Bronchial epithelial cell (primary cell): Measurements from ENCODE around the gene CST9L. TPM values are rescaled to one million over a fixed set of nuclear protein-coding genes. Genes with fewer than 3 reads are reported as not detected.

ENCODE experiments used
- DNase-seq: peaks from one replicate; pipeline ENCODE4 v3.0.0-alpha.2; 2010; ENCODE audit warnings: low read depth
- FAIRE-seq: peaks from 2 replicates; lab custom pipeline; 2011; peaks lifted over from hg19 to GRCh38; lab: Jason Lieb, UNC
- H3K27me3 ChIP-seq: 2 replicates; pipeline ENCODE4 v1.5.1; 2011; ENCODE audit warnings: low read length; ENCODE audit not compliant: control insufficient read depth, insufficient read depth
- H3K36me3 ChIP-seq: 2 replicates; pipeline ENCODE4 v1.5.1; 2011; ENCODE audit warnings: low read length; ENCODE audit not compliant: control insufficient read depth, insufficient read depth
- H3K4me3 ChIP-seq: 2 replicates; pipeline ENCODE4 v1.5.1; 2011; ENCODE audit warnings: mild to moderate bottlenecking, low read depth, low read length, control low read depth
- total RNA-seq: library from RNA; depleted of rRNA; stranded (reverse); fragments of >200 nt; gene quantifications from 2 replicates; pipeline ENCODE4 v1.2.1, GENCODE V29; 2014
- TF ChIP-seq, protein P1 (sequence below): IDR thresholded peaks from 2 replicates; pipeline ENCODE4 v1.5.1; 2011; ENCODE audit warnings: mild to moderate bottlenecking, moderate library complexity, low read length, control low read depth, inconsistent platforms; ENCODE audit not compliant: insufficient read depth, severe bottlenecking

The CST9L gene, protein sequence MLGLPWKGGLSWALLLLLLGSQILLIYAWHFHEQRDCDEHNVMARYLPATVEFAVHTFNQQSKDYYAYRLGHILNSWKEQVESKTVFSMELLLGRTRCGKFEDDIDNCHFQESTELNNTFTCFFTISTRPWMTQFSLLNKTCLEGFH
- total RNA-seq, result not detected in 2 replicates

GRCh38 chr20:23568320-23568970 lies at the start of gene CST9L:
Gene CST9L, minus strand, starts transcription at chr20:23568484. Its CDS starts 34 bp downstream, at chr20:23568450.
- Histone ChIP-seq H3K27me3 (no peaks in the 10 kb centered on the region), H3K4me3 (no peak within 1 kb of the TSS), H3K36me3 (no peaks in the 10 kb centered on the region)
- no peak for FAIRE-seq
- TF ChIP-seq, protein P1, sequence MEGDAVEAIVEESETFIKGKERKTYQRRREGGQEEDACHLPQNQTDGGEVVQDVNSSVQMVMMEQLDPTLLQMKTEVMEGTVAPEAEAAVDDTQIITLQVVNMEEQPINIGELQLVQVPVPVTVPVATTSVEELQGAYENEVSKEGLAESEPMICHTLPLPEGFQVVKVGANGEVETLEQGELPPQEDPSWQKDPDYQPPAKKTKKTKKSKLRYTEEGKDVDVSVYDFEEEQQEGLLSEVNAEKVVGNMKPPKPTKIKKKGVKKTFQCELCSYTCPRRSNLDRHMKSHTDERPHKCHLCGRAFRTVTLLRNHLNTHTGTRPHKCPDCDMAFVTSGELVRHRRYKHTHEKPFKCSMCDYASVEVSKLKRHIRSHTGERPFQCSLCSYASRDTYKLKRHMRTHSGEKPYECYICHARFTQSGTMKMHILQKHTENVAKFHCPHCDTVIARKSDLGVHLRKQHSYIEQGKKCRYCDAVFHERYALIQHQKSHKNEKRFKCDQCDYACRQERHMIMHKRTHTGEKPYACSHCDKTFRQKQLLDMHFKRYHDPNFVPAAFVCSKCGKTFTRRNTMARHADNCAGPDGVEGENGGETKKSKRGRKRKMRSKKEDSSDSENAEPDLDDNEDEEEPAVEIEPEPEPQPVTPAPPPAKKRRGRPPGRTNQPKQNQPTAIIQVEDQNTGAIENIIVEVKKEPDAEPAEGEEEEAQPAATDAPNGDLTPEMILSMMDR, result no peak
- DNase-seq, result no peak

- no peaks in the 10 kb centered on the region for H3K27me3 ChIP-seq
- TF ChIP-seq, protein P1, result no peak
- no peak overlapping the region for H3K4me3 ChIP-seq
- FAIRE-seq, result no peak
- DNase-seq, result no peak
- H3K36me3 ChIP-seq, result no peaks in the 10 kb centered on the region
These were observed 45.9 kb upstream of the CST9L start for GRCh38 chr20:23614163-23614562.

GRCh38 chr20:23613676-23614075 lies 45.4 kb upstream of the CST9L start:
- no peak for FAIRE-seq

DNA sequence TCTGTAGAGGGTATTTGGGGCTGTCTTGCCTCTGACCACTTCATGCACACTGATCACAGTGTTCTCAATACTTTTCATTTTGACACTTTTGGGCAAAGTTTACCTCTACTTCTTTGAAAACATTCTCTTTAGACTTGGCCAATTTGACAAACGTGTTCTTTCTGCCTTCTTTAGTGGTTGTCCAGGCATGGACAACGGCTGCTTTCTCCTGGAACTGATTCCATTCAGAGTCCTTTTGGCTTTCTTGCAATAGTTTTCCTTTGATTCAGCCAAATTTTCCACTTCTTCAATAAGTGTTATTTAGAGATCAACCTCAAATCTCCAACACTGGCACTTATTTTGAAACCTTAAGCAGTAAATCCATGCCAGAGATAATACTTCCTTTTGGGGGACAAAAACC lies 44.1 kb upstream of the CST9L start:
- no peak for DNase-seq
- Histone ChIP-seq H3K36me3 (no peaks in the 10 kb centered on the region), H3K27me3 (no peaks in the 10 kb centered on the region), H3K4me3 (no peak overlapping the region)
- no peak for FAIRE-seq
- TF ChIP-seq, protein P1, result no peak

More at GRCh38 chr20:23613676-23614075, 45.4 kb upstream of the CST9L start:
- Histone ChIP-seq H3K4me3 (no peak overlapping the region), H3K27me3 (no peaks in the 10 kb centered on the region), H3K36me3 (no peaks in the 10 kb centered on the region)
- DNase-seq, result no peak
- TF ChIP-seq, protein P1, result no peak

DNA sequence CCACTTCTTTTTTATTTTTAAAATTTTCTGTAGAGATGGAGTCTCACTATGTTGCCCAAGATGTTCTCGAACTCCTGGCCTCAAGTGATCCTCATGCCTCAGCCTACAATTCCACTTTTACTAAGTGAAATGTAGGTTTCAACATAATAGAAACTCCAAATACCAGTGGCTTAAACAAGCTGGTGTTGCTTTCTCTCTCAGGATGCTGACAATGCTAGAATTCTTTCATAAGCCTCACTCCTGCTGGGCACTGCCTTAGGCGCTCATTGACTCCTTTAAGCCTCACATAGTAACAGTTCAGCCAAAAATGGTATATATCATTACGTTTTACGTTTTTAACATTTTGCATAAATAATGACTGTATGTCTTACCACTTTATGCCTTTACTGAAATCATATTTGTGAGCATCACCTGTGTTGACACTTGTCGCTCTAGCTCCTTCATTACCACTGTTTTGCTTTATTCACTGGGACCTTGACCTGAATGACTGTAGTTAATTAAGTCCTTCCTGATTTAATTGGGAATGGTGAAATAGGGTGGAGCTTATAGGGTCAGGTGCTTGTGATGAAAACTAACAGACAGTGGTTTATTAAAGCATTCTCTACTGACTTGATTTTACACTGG lies 41.3 kb upstream of the CST9L start:
- TF ChIP-seq, protein P1, result no peak
- Histone ChIP-seq H3K36me3 (no peaks in the 10 kb centered on the region), H3K27me3 (no peaks in the 10 kb centered on the region), H3K4me3 (no peak overlapping the region)
- no peak for DNase-seq
- no peak for FAIRE-seq
